ENCODE results near the gene ROM1.
"Not testable (repeated sequence)": the region's sequence is repeated elsewhere in the genome, so short reads cannot be mapped to it uniquely, and the experiment has no call there.

The ROM1 gene

GRCh38 chr11:62610403-62610802, 2.7 kb upstream of the ROM1 start:
- ATAC-seq, result no peak
- Mint-ChIP-seq H3K36me3 (ENCODE audit: low read depth) (peaks cover 39% of the 10 kb centered on the region), H3K27ac (peak overlapping the region; percentile 97), H3K27me3 (no peaks in the 10 kb centered on the region), H3K9me3 (no peaks in the 10 kb centered on the region), H3K4me3 (peak overlapping the region; percentile 94), H3K4me1 (peaks cover 52% of the 10 kb centered on the region)
- no peak for DNase-seq

GRCh38 chr11:62610814-62611704, 2.0 kb upstream of the ROM1 start:
- H3K27me3 Mint-ChIP-seq, result no peaks in the 10 kb centered on the region
- H3K4me3 Mint-ChIP-seq, result peak overlapping the region; percentile 94
- ATAC-seq, result no peak
- H3K4me1 Mint-ChIP-seq, result peaks cover 52% of the 10 kb centered on the region
- no peak for DNase-seq
- H3K36me3 Mint-ChIP-seq (ENCODE audit: low read depth), result peaks cover 35% of the 10 kb centered on the region
- peak overlapping the region; percentile 97 for H3K27ac Mint-ChIP-seq
- H3K9me3 Mint-ChIP-seq, result no peaks in the 10 kb centered on the region

GRCh38 chr11:62611705-62612365, 1.2 kb upstream of the ROM1 start:
- DNase-seq (peak; percentile 57), ATAC-seq (peak; percentile 44)
- H3K9me3 Mint-ChIP-seq, result no peaks in the 10 kb centered on the region
- peaks cover 52% of the 10 kb centered on the region for H3K4me1 Mint-ChIP-seq
- peak overlapping the region; percentile 94 for H3K4me3 Mint-ChIP-seq
- peak overlapping the region; percentile 97 for H3K27ac Mint-ChIP-seq
- H3K27me3 Mint-ChIP-seq, result no peaks in the 10 kb centered on the region
- peaks cover 32% of the 10 kb centered on the region for H3K36me3 Mint-ChIP-seq (ENCODE audit: low read depth)

- H3K27ac Mint-ChIP-seq, result peak overlapping the region; percentile 87
- no peaks in the 10 kb centered on the region for H3K27me3 Mint-ChIP-seq
- H3K4me3 Mint-ChIP-seq, result no peak overlapping the region
- H3K4me1 Mint-ChIP-seq, result peaks cover 44% of the 10 kb centered on the region
- DNase-seq (no peak), ATAC-seq (no peak)
- no peaks in the 10 kb centered on the region for H3K9me3 Mint-ChIP-seq
- H3K36me3 Mint-ChIP-seq (ENCODE audit: low read depth), result peaks cover 20% of the 10 kb centered on the region
Measured at GRCh38 chr11:62613291-62613778, 278 bp downstream of the ROM1 start.

- Mint-ChIP-seq H3K4me3 (no peak overlapping the region), H3K27me3 (no peaks in the 10 kb centered on the region), H3K27ac (peak overlapping the region; percentile 87), H3K36me3 (ENCODE audit: low read depth) (peaks cover 20% of the 10 kb centered on the region), H3K9me3 (no peaks in the 10 kb centered on the region), H3K4me1 (peaks cover 42% of the 10 kb centered on the region)
- DNase-seq (peak; percentile 54), ATAC-seq (peak; percentile 38)
Measured at GRCh38 chr11:62614275-62614674, 1.2 kb downstream of the ROM1 start.

GRCh38 chr11:62615521-62615920, 2.5 kb downstream of the ROM1 start:
- no peak for ATAC-seq
- DNase-seq, result no peak
- H3K4me1 Mint-ChIP-seq, result peaks cover 39% of the 10 kb centered on the region
- H3K27me3 Mint-ChIP-seq, result no peaks in the 10 kb centered on the region
- H3K9me3 Mint-ChIP-seq, result no peaks in the 10 kb centered on the region
- H3K36me3 Mint-ChIP-seq (ENCODE audit: low read depth), result peaks cover 12% of the 10 kb centered on the region
- no peak overlapping the region for H3K27ac Mint-ChIP-seq
- no peak overlapping the region for H3K4me3 Mint-ChIP-seq

- peaks cover 19% of the 10 kb centered on the region for H3K36me3 Mint-ChIP-seq (ENCODE audit: low read depth)
- not testable (repeated sequence) for H3K4me3 Mint-ChIP-seq, H3K27ac Mint-ChIP-seq, ATAC-seq, H3K9me3 Mint-ChIP-seq, H3K27me3 Mint-ChIP-seq, DNase-seq
- H3K4me1 Mint-ChIP-seq, result peaks cover 38% of the 10 kb centered on the region
Measured at GRCh38 chr11:62616957-62617356, 3.9 kb downstream of the ROM1 start.

- Mint-ChIP-seq H3K36me3 (ENCODE audit: low read depth) (peaks cover 30% of the 10 kb centered on the region), H3K27ac (peak overlapping the region; percentile 95), H3K4me1 (peaks cover 28% of the 10 kb centered on the region), H3K9me3 (no peaks in the 10 kb centered on the region), H3K27me3 (no peaks in the 10 kb centered on the region), H3K4me3 (peak overlapping the region; percentile 97)
- ATAC-seq, result no peak
- DNase-seq, result no peak
Measured at GRCh38 chr11:62621027-62621566, 8.0 kb downstream of the ROM1 start.

- ATAC-seq (peak; percentile 96), DNase-seq (peak; percentile 98)
- Mint-ChIP-seq H3K27ac (peak within 1 kb of the TSS; percentile 97), H3K9me3 (no peaks in the 10 kb centered on the region), H3K27me3 (no peaks in the 10 kb centered on the region), H3K36me3 (ENCODE audit: low read depth) (peaks cover 32% of the 10 kb centered on the region), H3K4me1 (peaks cover 28% of the 10 kb centered on the region), H3K4me3 (peak within 1 kb of the TSS; percentile 97)
Measured at GRCh38 chr11:62621567-62622470, 8.8 kb downstream of the ROM1 start, which contains the start of gene B3GAT3. Gene B3GAT3 (minus strand): TSS chr11:62621986. CDS start chr11:62621947, 39 bp downstream.

GRCh38 chr11:62622476-62623089, 9.5 kb downstream of the ROM1 start:
- H3K36me3 Mint-ChIP-seq (ENCODE audit: low read depth), result peaks cover 36% of the 10 kb centered on the region
- no peak for DNase-seq
- H3K27me3 Mint-ChIP-seq, result no peaks in the 10 kb centered on the region
- peak overlapping the region; percentile 97 for H3K27ac Mint-ChIP-seq
- no peak for ATAC-seq
- H3K4me1 Mint-ChIP-seq, result peaks cover 28% of the 10 kb centered on the region
- H3K4me3 Mint-ChIP-seq, result peak overlapping the region; percentile 97
- H3K9me3 Mint-ChIP-seq, result no peaks in the 10 kb centered on the region

- DNase-seq, result no peak
- Mint-ChIP-seq H3K27ac (peak overlapping the region; percentile 32), H3K9me3 (no peaks in the 10 kb centered on the region), H3K4me1 (peaks cover 3% of the 10 kb centered on the region), H3K36me3 (ENCODE audit: low read depth) (peaks cover 57% of the 10 kb centered on the region), H3K4me3 (no peak overlapping the region), H3K27me3 (no peaks in the 10 kb centered on the region)
- no peak for ATAC-seq
Measured at GRCh38 chr11:62627713-62628112, 14.7 kb downstream of the ROM1 start.

GRCh38 chr11:62632492-62632891, 19.4 kb downstream of the ROM1 start:
- Mint-ChIP-seq H3K9me3 (no peaks in the 10 kb centered on the region), H3K27ac (no peak overlapping the region), H3K4me3 (no peak overlapping the region), H3K36me3 (ENCODE audit: low read depth) (peaks cover 72% of the 10 kb centered on the region), H3K4me1 (peaks cover 14% of the 10 kb centered on the region), H3K27me3 (no peaks in the 10 kb centered on the region)
- ATAC-seq, result no peak
- DNase-seq, result no peak

- Mint-ChIP-seq H3K9me3 (no peaks in the 10 kb centered on the region), H3K4me1 (peaks cover 48% of the 10 kb centered on the region), H3K27ac (peak overlapping the region; percentile 57), H3K36me3 (ENCODE audit: low read depth) (peaks cover 29% of the 10 kb centered on the region), H3K27me3 (no peaks in the 10 kb centered on the region), H3K4me3 (peak overlapping the region; percentile 46)
- no peak for ATAC-seq
- DNase-seq, result no peak
Measured at GRCh38 chr11:62644220-62644619, 31.2 kb downstream of the ROM1 start.

- ATAC-seq (no peak), DNase-seq (no peak)
- H3K27me3 Mint-ChIP-seq, result no peaks in the 10 kb centered on the region
- H3K27ac Mint-ChIP-seq, result peak overlapping the region; percentile 95
- peaks cover 25% of the 10 kb centered on the region for H3K36me3 Mint-ChIP-seq (ENCODE audit: low read depth)
- peaks cover 37% of the 10 kb centered on the region for H3K4me1 Mint-ChIP-seq
- H3K4me3 Mint-ChIP-seq, result peak overlapping the region; percentile 97
- no peaks in the 10 kb centered on the region for H3K9me3 Mint-ChIP-seq
Measured at GRCh38 chr11:62645671-62645945, 32.6 kb downstream of the ROM1 start.

Measured in activated naive CD8-positive, alpha-beta T cell treated with anti-CD3 and anti-CD28 coated beads, Interleukin-2, amount 50 U/mL, for 24 hours (primary cell).